Activated naive CD4-positive, alpha-beta T cell treated with anti-CD3 and anti-CD28 coated beads, Interleukin-2, amount 10 ng/mL, durations not matched to agents 7 days and 5 days (primary cell): ENCODE data around the gene CYBC1.
A peak's percentile ranks its signal among the peaks of the same experiment; 100 is the strongest.

Source experiments
- CTCF ChIA-PET: fragments of 350-600 bp; sonication (Branson Sonifier 250); formaldehyde crosslinking; loops from one replicate; lab custom pipeline; 2021; ENCODE audit warnings: antibody characterized with exemption; lab: Charles Lee
- DNase-seq: peaks from one replicate; pipeline ENCODE4 v3.0.0-alpha.2; 2020
- H3K27ac Mint-ChIP-seq: one replicate; pipeline ENCODE4 v1.8.0; 2021; ENCODE audit warnings: mild to moderate bottlenecking, moderate library complexity, mixed read lengths
- H3K27me3 Mint-ChIP-seq: one replicate; pipeline ENCODE4 v1.8.0; 2021; ENCODE audit warnings: mild to moderate bottlenecking, mixed read lengths
- H3K36me3 Mint-ChIP-seq: one replicate; pipeline ENCODE4 v1.8.0; 2021; ENCODE audit warnings: mixed read lengths
- H3K4me1 Mint-ChIP-seq: one replicate; pipeline ENCODE4 v1.8.0; 2021; ENCODE audit warnings: mixed read lengths
- H3K4me3 Mint-ChIP-seq: one replicate; pipeline ENCODE4 v1.8.0; 2021; ENCODE audit warnings: mild to moderate bottlenecking, moderate library complexity, mixed read lengths
- H3K9me3 Mint-ChIP-seq: one replicate; pipeline ENCODE4 v1.8.0; 2021; ENCODE audit warnings: mixed read lengths

The CYBC1 gene

DNA sequence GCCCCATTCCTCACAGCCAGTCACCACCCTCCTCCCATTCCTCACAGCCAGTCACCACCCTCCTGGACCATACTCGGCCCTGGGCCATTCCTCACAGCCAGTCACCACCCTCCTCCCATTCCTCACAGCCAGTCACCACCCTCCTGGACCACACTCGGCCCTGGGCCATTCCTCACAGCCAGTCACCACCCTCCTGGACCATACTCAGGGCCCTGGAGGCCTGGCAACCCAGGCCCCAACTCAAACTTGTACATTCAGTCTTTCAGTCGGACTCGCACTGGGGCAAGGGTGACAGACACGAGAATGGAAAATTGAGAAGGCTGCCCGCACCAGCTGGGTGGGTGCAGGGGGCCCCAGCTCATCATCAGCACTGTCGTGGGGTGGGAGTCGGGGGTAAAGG lies 38.6 kb upstream of the CYBC1 start:
- peaks cover 38% of the 10 kb centered on the region for H3K36me3 Mint-ChIP-seq
- H3K9me3 Mint-ChIP-seq, result no peaks in the 10 kb centered on the region
- H3K27me3 Mint-ChIP-seq, result peaks cover 3% of the 10 kb centered on the region
- CTCF ChIA-PET, result no interaction called here
- H3K4me3 Mint-ChIP-seq, result no peak overlapping the region
- no peak overlapping the region for H3K27ac Mint-ChIP-seq
- DNase-seq, result no peak
- H3K4me1 Mint-ChIP-seq, result peaks cover 30% of the 10 kb centered on the region

DNA sequence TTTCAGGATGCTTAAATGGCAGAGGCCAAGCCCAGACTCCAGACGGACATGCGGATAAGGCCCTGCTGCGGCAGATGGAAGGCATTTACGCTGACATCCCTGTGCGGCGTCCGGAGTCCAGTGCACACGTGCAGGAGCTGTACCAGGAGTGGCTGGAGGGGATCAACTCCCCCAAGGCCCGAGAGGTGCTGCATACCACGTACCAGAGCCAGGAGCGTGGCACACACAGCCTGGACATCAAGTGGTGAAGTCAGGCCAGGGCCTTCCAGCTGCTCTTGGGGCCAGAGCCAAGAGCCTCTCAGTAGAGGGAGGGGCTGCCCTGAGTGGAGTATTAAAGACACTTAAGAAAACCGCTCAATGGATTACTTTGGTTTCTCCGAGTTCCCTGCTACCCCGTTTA lies 37.4 kb upstream of the CYBC1 start:
- no peak overlapping the region for H3K27ac Mint-ChIP-seq
- H3K9me3 Mint-ChIP-seq, result no peaks in the 10 kb centered on the region
- CTCF ChIA-PET, result interaction anchor here (0.5 kb wide), 1 partner anchor 50 kb away, joined by 3 read pairs; no protein-coding TSS in a partner anchor
- no peak overlapping the region for H3K4me3 Mint-ChIP-seq
- H3K4me1 Mint-ChIP-seq, result peaks cover 26% of the 10 kb centered on the region
- peaks cover 44% of the 10 kb centered on the region for H3K36me3 Mint-ChIP-seq
- no peaks in the 10 kb centered on the region for H3K27me3 Mint-ChIP-seq
- DNase-seq, result no peak

DNA sequence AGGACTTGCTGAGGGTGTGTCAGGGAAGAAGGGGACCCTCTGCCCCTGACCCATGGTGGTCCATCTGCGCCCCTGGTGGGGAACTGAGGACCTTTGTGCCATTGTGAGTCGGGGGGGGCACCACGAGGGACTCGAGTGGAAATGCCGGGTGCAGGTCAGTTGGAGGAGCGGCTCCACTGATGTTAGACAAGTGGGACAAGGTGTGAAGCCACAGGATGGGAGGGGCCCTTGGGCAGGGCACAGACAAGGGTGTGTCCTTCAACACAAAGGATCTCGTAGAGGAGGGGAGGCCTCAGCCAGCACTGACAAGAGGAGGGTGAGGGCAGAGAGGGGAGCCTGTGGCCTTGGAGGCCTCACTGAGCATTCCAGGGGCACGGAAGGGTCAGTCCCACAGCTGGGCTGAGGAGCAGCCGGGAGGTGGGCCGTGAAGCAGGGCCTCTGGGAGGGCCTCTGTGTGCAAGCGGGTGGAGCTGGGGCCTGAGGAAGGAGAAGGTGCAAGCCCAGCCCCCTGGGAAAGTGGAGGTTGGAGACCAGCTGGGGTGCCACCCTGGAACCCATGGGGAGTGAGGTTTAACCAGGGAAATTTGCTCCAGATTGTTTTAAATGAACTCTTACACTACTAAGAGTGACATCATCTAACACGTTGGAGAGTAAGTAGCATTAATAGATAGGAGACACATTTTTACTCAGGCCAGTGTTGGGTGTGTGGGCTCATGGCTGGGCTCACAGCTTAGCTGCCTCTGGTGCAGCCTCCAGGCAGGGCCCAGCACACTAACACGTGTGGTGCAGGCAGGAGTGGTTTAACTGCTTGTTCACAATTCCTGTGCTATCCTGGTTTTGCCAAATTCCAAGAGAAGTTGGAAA lies 35.9 kb upstream of the CYBC1 start:
- peaks cover 54% of the 10 kb centered on the region for H3K36me3 Mint-ChIP-seq
- peak overlapping the region; percentile 82 for H3K27ac Mint-ChIP-seq
- H3K4me3 Mint-ChIP-seq, result peak overlapping the region; percentile 26
- DNase-seq, result peak; percentile 37
- no peaks in the 10 kb centered on the region for H3K9me3 Mint-ChIP-seq
- H3K27me3 Mint-ChIP-seq, result no peaks in the 10 kb centered on the region
- CTCF ChIA-PET, result no interaction called here
- peaks cover 26% of the 10 kb centered on the region for H3K4me1 Mint-ChIP-seq

DNA sequence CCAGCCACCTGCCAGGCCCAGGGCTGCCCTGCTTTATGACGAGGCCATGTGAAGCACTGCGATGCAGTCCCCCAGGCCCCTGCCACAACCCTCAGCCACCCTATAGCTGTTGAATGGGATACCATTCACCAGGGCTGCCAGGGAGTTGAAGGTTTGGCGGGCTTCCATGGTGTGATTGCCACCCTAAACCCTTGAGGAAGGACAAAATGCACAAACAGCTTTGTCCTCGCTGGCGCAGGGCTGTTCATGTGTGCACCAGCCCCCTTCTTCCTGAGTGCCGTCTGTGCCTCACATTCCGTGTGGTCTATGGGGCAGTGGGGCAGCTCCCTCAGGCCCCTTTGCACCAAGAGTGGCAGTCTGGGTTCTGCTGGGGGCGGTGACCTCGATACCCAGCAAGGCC lies 33.3 kb upstream of the CYBC1 start:
- DNase-seq, result no peak
- H3K4me1 Mint-ChIP-seq, result peaks cover 33% of the 10 kb centered on the region
- no peak overlapping the region for H3K27ac Mint-ChIP-seq
- CTCF ChIA-PET, result no interaction called here
- H3K4me3 Mint-ChIP-seq, result no peak overlapping the region
- peaks cover 67% of the 10 kb centered on the region for H3K36me3 Mint-ChIP-seq
- no peaks in the 10 kb centered on the region for H3K9me3 Mint-ChIP-seq
- H3K27me3 Mint-ChIP-seq, result no peaks in the 10 kb centered on the region

DNA sequence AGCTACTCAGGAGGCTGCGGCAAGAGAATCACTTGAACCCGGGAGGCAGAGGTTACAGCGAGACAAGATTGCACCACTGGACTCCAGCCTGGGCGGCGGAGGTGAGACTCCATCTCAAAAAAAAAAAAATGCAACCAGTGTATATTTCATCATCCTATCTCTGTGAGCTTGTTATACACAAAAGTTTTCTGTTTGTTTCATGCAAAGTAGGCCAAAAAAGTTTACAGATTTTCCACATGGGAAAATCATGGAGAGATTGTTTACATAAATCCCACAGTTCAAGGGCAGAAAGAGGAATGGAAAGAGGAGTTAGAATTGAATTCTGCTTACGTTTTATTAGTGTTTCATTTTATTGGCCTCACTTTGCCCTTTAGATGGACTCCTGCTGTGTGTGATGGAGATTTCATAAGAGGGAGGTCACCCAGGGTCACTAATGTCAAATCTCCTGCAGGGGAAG lies 32.7 kb upstream of the CYBC1 start:
- no peak overlapping the region for H3K4me3 Mint-ChIP-seq
- no peaks in the 10 kb centered on the region for H3K9me3 Mint-ChIP-seq
- H3K36me3 Mint-ChIP-seq, result peaks cover 65% of the 10 kb centered on the region
- CTCF ChIA-PET, result no interaction called here
- no peak overlapping the region for H3K27ac Mint-ChIP-seq
- no peaks in the 10 kb centered on the region for H3K27me3 Mint-ChIP-seq
- no peak for DNase-seq
- H3K4me1 Mint-ChIP-seq, result peaks cover 39% of the 10 kb centered on the region

DNA sequence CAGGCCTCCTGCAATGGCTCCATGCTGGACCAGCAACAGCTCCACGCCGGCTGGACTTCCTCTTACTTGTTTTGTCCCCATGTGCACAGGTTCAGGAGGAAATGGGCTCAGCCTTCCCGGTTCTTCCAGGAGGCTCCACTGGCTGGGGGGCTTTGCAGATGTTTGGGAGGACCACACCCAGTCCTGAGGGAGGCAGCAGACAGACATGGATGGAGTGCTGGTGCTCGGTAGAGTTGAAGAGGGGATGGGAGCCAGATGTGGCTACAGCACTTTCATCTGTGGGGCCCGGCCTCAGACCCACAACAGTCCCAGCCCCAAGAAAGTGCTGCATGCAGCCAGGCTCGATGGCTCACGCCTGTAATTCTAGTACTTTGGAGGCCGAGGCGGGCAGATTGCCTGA lies 29.8 kb upstream of the CYBC1 start:
- Mint-ChIP-seq H3K4me1 (peaks cover 31% of the 10 kb centered on the region), H3K27me3 (no peaks in the 10 kb centered on the region), H3K27ac (no peak overlapping the region), H3K36me3 (peaks cover 58% of the 10 kb centered on the region), H3K9me3 (no peaks in the 10 kb centered on the region), H3K4me3 (no peak overlapping the region)
- DNase-seq, result no peak
- CTCF ChIA-PET, result interaction anchor here (1.3 kb wide), 1 partner anchor 16 kb away, joined by 4 read pairs; no protein-coding TSS in a partner anchor

DNA sequence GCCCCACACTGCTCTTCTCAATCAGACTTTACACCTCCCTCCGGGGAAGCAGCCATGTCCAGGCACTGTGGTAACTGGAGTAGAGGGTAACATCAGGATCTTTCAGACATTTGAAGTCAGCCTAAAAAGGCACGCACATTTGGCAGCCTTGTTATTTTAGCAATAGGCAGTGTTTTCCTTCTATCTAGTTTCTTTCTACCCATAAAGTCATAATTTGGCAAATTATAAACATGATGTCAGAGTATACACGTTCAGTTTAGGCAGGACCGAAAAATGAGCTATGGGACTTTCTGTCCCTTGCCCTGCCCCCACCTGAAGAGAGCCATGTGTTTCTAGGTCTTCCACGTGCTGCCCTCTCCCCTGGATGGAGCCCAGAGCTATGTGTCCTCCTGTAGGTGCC lies 29.1 kb upstream of the CYBC1 start:
- Mint-ChIP-seq H3K36me3 (peaks cover 55% of the 10 kb centered on the region), H3K4me1 (peaks cover 23% of the 10 kb centered on the region), H3K27me3 (no peaks in the 10 kb centered on the region), H3K9me3 (no peaks in the 10 kb centered on the region), H3K27ac (peak overlapping the region; percentile 82), H3K4me3 (no peak overlapping the region)
- CTCF ChIA-PET, result no interaction called here
- DNase-seq, result no peak

DNA sequence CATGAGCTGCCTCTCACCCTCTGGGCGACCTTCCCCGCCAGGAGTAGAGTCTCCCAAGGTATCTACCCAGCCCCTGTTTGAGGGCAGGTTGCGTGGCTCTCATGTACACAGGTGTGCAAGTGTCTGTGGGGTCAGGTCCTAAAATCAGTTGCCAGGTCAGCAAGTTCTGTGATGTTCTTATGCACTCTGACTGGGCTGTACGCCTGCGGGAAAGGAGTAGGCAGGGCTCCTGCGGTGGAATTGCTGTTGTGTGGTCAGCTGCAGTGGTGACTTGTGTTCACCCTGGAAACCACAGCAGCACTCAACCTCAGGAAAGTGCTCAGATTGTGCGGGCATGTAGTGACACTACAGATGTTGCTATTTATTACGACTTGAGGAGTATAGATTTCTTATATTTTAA lies 27.4 kb upstream of the CYBC1 start:
- Mint-ChIP-seq H3K4me1 (peaks cover 27% of the 10 kb centered on the region), H3K36me3 (peaks cover 56% of the 10 kb centered on the region), H3K27ac (peak overlapping the region; percentile 39), H3K4me3 (no peak overlapping the region), H3K27me3 (no peaks in the 10 kb centered on the region), H3K9me3 (no peaks in the 10 kb centered on the region)
- DNase-seq, result no peak
- CTCF ChIA-PET, result interaction anchor here (1.5 kb wide), 1 partner anchor 76 kb away, joined by 3 read pairs; no protein-coding TSS in a partner anchor

DNA sequence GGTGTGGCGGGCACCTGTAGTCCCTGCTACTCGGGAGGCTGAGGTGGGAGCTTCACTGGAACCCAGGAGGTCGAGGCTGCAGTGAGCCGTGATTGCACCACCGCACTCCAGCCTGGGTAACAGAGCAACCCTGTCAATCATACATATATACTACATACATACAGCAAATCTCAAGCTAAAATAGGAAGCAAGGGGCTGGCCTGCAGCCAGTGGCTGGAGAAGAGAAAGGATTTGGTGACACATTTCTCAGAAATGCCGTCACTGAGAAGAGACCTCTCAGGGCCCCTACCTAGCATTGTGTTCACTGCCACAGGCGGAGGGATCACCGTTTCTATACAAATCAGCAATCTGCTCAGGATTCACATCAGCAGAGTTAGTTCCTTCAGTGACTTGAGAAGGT lies 24.9 kb upstream of the CYBC1 start:
- no peaks in the 10 kb centered on the region for H3K27me3 Mint-ChIP-seq
- CTCF ChIA-PET, result interaction anchor here (1.3 kb wide), 1 partner anchor 12 kb away, joined by 3 read pairs; no protein-coding TSS in a partner anchor
- H3K27ac Mint-ChIP-seq, result no peak overlapping the region
- no peak overlapping the region for H3K4me3 Mint-ChIP-seq
- DNase-seq, result no peak
- H3K4me1 Mint-ChIP-seq, result peaks cover 27% of the 10 kb centered on the region
- no peaks in the 10 kb centered on the region for H3K9me3 Mint-ChIP-seq
- peaks cover 52% of the 10 kb centered on the region for H3K36me3 Mint-ChIP-seq

DNA sequence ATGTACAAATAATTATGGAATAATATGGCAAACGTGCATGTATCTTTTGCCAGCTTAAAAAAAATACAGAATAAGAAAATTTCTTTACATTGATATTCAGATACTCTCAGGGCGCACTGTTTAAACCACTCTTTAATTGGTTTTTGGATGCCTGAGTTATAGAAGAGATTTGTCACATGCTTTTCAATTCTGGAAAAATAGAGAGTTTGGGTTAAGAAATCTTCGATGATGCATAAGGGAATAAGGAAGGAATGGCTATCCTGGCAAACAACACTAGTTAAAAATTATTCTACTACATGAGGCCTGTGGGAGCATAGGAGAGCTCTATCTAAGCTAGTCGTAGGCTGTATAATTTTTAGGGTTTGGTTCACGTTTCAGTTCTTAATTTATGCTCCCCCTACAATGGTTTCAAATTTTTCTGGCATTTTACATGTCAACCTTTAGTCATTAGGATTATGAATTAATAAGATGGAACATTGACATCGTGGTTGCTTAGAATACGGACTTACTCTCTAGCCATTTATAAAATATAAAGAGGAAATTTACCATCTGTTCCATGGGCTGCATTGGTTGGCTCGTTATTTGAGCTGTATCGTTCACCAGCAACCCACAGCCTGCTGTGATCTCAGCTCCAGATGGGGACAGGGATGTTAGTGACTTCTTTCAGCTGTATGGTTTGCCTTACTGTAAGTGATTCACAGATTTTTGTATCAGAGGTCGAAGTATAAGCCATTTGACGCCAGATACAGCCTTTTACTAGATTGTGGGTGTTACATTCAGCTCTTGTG lies 23.9 kb upstream of the CYBC1 start:
- CTCF ChIA-PET, result no interaction called here
- DNase-seq, result no peak
- H3K27ac Mint-ChIP-seq, result no peak overlapping the region
- peaks cover 49% of the 10 kb centered on the region for H3K36me3 Mint-ChIP-seq
- no peaks in the 10 kb centered on the region for H3K9me3 Mint-ChIP-seq
- no peaks in the 10 kb centered on the region for H3K27me3 Mint-ChIP-seq
- H3K4me1 Mint-ChIP-seq, result peaks cover 24% of the 10 kb centered on the region
- H3K4me3 Mint-ChIP-seq, result no peak overlapping the region

DNA sequence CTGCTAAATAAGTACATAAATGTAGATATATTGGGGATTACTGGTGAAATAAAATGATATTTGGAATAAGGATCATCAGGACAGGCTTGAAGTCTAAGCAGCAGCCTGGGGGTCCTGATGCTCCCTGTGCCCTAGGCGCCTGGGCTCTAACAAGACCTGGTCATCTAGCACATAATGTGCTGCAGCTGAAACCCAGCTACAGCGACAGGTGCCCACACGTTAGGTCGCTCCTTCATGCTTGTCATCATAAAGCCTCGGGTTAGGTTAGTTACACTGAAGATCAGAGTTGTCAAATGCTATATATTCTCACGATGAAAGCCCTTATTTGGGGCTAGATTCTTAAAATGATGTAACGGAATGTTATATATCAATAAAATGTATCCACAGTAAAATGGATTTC lies 19.5 kb upstream of the CYBC1 start:
- no peak overlapping the region for H3K27ac Mint-ChIP-seq
- peaks cover 50% of the 10 kb centered on the region for H3K36me3 Mint-ChIP-seq
- peaks cover 12% of the 10 kb centered on the region for H3K4me1 Mint-ChIP-seq
- H3K9me3 Mint-ChIP-seq, result no peaks in the 10 kb centered on the region
- no peaks in the 10 kb centered on the region for H3K27me3 Mint-ChIP-seq
- CTCF ChIA-PET, result interaction anchor here (0.9 kb wide), 1 partner anchor 21 kb away, joined by 3 read pairs; no protein-coding TSS in a partner anchor
- H3K4me3 Mint-ChIP-seq, result no peak overlapping the region
- no peak for DNase-seq

DNA sequence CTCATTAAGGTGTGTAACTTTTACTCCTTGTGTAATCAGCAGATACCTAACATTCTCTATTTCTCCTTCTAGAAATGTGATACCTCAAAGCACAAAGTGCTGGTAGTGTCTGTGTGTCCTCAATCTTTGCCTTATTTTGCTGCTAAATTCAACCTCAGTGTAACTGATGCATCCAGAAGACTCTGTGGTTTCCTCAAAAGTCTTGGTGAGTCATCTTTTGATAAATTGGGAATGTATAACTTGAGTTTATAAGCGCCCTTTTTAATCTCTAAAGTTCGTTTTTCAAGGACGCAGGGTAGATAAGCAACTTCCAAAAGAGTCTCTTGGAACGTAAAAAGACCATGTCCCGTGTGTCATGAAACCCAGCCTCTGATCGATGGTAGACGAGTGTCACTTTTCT lies 18.1 kb upstream of the CYBC1 start:
- no peaks in the 10 kb centered on the region for H3K27me3 Mint-ChIP-seq
- H3K36me3 Mint-ChIP-seq, result peaks cover 51% of the 10 kb centered on the region
- no peak overlapping the region for H3K4me3 Mint-ChIP-seq
- H3K9me3 Mint-ChIP-seq, result no peaks in the 10 kb centered on the region
- H3K4me1 Mint-ChIP-seq, result peaks cover 22% of the 10 kb centered on the region
- CTCF ChIA-PET, result no interaction called here
- no peak overlapping the region for H3K27ac Mint-ChIP-seq
- no peak for DNase-seq

DNA sequence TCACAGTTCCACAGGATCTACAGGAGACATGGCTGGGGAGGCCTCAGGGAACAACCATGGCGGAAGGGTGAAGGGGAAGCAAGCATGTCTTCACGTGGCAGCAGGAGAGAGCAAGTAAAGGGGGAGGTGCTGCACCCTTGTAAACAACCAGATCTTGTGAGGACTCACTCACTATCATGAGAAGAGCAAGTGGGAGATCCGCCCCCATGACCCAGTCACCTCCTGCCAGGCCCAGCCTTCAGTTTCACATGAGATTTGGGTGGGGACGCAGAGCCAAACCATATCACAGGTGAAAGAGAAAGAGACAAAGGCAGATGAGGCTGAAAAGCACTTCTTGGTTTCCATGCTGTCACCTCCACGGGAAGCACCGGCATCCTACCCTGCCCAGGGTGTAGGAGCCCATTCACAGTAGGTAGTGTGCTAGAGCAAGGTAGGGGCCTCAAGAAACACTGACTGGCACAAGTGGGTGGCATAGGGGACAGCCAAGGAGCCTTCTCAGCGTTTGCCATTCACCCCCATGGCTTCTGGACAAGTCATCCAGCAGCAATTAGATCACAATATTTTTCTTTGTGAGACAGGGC lies 14.6 kb upstream of the CYBC1 start:
- Mint-ChIP-seq H3K9me3 (no peaks in the 10 kb centered on the region), H3K36me3 (peaks cover 65% of the 10 kb centered on the region), H3K27ac (peak overlapping the region; percentile 50), H3K27me3 (no peaks in the 10 kb centered on the region), H3K4me3 (no peak overlapping the region), H3K4me1 (peaks cover 45% of the 10 kb centered on the region)
- CTCF ChIA-PET, result no interaction called here
- DNase-seq, result peak; percentile 56

DNA sequence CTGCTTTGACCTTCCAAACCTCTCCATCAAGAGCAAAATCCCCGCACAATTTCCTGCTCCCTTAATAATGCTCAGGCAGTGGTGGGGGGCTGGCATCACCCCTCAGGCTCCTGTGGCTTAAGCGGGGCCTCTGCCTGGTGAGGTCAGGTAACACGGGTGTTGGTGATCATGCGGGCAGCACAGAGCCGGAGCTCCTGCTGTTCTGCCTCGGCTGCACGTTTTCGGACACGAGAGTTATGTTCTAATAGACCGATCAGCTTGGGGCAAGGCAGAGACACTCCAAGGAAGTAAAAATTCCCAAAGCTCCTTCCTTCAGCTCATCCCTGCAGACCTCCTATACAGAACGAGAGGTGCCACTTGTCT lies 14.0 kb upstream of the CYBC1 start:
- no peak for DNase-seq
- Mint-ChIP-seq H3K27me3 (no peaks in the 10 kb centered on the region), H3K4me3 (no peak overlapping the region), H3K9me3 (no peaks in the 10 kb centered on the region), H3K4me1 (peaks cover 49% of the 10 kb centered on the region), H3K36me3 (peaks cover 67% of the 10 kb centered on the region), H3K27ac (peak overlapping the region; percentile 62)
- CTCF ChIA-PET, result no interaction called here
